Activated T-helper 1 cell treated with Interleukin-2 at 50 U/mL for 16 hours (primary cell): ENCODE data around the gene HSD11B1L.

Experiments
- DNase-seq: peaks from one replicate; pipeline ENCODE4 v3.0.0-alpha.2; 2020; ENCODE audit warnings: low read depth

Gene HSD11B1L

DNA sequence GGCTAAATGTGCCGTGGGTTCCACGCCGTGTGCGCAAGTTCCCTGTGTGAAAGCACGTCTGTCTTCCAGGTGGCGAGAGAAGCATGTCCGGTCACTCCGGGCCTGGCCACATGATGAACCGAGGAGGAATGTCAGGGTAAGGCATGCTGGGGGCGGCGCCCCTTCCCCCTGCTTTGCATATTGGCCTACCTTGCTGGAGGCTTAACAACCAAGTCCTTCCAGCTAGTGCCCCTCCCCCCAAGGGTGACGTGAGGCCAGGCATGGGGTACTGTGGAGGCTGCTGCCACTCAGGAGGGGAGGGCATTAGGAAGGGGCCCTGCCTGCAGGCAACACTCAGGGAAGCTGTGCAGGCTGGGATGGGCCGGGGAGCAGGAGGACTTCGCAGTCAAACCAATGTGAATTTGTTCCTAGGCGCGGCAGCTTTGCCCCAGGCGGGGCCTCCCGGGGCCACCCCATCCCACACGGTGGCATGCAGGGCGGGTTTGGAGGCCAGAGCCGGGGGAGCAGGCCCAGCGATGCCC lies 13.0 kb upstream of the HSD11B1L start:
- DNase-seq, result no peak

DNA sequence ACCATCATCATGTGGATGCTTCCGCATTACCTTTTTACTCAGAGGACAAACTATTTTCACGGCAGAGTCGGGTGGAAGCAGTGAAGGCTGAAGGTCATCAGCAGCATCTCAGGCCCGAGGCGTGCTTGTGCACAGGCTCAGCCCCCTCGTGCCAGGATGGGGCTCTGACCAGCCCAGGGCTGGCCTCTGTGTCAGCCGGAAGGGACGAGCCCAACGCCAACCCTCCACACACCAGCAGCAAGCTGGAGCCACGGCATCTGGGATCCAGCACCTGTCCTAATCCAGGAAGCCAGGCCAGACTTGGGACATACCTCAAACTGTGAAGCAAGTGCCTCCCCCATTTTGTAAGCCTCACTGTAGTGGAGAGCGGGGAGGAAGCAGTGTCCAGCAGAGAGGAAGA lies 11.6 kb upstream of the HSD11B1L start:
- no peak for DNase-seq

DNA sequence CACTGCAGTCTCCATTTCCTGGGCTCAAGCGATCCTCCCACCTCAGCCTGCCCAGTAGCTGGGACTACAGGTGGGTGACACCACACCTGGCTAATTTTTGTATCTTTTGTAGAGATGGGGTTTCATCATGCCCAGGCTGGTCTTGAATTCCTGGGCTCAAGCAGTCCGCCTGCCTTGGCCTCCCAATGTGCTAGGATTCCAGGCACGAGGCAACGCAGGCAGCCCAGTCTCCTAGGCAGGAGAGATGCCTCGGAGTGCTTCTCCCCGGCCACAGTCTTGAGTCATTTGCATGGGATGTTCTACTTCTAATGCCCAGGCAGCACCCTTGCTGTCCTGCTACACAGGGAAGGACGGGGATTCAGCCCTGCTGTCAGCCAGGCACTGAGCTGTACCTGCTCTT lies 9.2 kb upstream of the HSD11B1L start:
- DNase-seq, result no peak

DNA sequence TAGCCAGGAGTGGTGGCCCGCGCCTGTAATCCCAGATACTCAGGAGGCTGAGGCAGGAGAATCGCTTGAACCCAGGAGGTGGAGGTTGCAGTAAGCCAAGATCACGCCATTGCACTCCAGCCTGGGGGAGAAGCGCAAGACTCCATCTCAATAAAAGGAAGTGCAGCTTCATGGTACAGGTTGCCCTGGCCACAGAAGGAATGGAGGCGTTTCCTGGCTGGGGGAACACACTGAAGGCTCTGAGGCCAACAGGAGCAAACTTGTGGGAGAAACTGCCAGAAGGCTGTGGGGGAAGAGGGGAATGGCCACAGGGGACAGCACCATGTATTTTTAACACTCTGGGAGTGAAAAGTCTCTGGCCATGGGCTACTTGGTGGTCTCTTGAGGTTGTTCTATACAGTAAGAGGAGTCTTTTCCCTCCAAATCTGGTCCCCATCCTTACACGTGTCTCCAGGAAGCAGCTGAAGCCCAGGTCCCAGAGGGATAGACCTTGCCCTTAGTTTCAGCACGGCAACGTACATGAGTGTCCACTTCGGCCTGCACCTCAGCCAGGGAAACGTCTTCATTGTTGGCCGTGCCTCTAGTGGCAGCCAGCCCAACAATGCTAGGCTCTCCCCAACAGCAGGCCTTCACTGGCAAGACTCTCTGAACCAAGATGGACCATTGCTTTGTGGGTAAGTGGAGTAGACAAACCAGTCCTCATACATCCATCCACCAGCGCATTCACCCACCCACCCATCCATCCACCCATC lies 7.9 kb upstream of the HSD11B1L start:
- DNase-seq, result no peak

DNA sequence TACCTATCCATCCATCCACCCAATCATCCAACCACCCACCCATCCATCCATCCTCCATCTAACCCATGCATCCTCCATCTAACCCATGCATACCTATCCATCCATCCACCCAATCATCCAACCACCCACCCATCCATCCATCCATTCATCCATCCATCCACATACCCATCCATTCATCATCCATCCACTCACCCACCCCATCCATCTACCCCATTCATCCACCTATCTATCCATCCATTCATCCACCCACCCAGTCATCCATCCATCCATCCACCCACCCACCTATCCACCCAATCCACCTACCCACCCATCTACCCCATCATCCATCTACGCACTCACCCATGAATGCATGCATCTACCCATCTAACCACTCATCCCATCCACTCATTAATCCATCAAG lies 7.1 kb upstream of the HSD11B1L start:
- DNase-seq, result no peak

DNA sequence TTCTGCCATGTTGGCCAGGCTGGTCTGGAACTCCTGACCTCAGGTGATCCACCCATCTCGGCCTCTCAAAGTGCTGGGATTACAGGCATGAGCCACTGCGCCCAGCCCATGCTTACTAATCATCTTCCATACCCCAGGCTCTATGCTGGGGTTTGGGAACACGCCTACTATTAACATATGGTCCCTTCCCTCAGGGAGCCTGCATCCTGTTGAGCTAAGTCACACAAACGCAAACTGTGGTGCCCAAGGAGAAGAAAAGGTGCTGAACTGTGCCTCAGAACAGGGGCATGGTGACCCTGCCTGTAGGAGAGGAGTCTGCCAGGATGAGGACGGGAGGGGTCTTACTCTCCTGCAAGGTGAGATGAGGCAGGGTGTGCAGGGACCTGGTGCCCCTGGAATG lies 6.1 kb upstream of the HSD11B1L start:
- DNase-seq, result no peak

DNA sequence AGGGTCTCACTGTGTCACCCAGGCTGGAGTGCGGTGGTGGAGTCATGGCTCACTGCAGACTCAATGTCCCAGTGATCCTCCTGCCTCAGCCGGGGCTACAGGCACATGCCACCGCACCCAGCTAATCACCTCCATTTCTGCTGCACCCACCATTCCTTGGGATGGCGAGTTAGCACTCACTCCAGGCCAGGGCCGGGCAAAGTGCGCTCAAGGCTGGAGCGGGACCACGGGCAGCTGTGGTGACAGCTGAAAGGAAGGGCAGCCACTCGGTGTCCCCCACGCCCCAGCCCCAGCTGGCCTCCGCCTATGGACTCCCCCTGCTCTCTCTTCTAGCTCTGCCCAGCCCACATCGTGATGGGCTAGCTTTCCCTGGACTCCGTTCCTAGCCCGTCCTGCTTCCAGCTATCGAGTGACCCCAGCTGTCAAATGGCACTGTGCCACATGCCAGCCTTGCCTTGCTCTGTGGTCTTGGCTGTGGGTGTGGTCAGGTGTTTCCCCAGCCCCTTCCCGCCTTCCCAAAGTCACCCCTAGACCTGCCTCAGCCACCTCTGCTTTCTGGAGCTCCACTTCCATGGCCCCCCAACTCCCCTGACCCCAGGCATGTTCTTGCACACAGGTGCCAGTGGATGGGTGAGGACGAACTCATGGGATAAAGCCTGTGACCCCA lies 4.6 kb upstream of the HSD11B1L start:
- DNase-seq, result no peak

DNA sequence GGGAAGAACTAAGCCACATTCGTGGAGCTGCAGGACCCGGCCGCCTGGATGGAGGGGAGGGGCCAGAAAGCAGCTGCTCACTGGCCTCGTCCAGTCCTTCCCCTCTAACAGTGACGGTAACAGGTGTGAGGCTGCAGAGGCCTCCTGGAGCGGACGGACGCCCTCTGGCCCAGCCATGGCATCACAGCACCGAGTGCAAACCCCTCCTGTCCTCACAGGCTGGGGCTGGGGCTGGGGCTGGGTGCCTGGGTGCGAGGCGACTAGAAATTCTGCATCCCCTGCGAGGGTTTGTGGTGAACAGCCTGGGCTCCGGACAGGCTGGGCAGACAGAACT lies 4.1 kb upstream of the HSD11B1L start:
- DNase-seq, result no peak

DNA sequence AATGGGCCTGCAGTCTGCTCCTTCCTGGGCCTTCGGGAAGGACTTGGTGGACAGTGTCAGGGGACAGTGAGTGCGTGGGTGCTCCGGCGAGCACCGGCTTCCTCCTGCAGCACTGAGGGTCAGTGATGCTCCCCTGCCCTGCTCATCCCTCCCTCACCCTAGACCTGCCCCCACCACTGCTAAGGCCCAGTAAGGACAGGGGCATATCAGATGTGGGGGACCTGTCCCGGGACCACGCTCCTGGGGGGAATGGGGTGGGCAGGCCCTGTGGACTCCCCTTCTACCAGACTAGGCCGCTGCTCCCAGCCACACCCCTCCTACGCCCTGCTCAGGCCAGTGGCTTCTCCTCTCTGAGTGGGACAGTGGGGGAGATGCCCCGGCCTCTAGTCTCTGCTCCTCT lies 3.7 kb upstream of the HSD11B1L start:
- no peak for DNase-seq

DNA sequence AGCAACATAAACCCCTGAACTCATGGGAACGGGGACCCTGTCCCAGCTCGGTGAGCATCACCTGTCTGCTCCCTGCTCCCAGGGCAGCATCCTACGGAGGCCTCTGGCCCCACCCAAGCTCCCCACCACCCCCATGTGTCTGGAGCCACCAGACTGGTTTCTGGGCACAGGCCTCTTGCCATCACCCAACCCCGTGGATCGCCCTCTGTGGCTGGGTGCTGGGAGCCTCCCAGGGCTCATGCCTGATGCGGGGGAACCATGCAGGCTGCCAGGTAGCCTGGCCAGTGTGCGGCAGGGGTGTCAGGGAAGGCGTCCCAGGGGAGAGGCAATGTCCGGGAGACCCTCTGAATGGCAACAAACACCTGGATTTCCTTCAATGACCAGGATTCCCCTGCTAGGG lies 3.2 kb upstream of the HSD11B1L start:
- DNase-seq, result no peak

DNA sequence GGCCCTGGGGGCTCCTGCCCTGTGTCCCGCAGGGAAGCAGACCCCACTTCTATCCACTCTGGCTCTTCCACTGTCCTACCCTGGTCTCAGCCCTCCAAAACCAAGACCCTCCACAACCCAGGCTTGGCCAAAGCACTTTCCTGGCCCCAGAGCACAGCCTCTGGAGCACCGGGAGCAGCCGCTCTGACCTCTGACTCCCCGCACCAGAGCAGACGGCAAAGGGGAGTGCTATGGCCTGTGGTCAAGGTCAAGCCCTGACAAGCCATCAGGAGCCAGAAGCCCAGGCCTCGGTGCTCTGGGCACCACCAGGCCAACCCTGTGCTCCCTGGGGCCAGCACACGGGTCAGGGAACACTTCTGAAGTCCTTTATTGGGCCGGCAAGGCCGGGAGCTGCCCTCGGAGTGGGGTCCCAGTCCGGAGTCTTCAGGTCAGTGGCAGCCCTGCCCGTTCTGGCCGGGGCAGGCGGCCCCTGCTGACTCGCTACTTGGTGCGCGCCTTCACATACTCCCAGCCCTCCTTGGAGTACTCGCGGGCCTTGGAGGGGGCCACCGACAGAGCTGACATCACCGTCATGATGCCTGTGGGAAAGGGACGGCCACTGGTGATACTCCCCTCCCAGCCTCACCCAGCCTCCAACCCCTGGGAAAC lies 2.6 kb upstream of the HSD11B1L start:
- DNase-seq, result no peak

DNA sequence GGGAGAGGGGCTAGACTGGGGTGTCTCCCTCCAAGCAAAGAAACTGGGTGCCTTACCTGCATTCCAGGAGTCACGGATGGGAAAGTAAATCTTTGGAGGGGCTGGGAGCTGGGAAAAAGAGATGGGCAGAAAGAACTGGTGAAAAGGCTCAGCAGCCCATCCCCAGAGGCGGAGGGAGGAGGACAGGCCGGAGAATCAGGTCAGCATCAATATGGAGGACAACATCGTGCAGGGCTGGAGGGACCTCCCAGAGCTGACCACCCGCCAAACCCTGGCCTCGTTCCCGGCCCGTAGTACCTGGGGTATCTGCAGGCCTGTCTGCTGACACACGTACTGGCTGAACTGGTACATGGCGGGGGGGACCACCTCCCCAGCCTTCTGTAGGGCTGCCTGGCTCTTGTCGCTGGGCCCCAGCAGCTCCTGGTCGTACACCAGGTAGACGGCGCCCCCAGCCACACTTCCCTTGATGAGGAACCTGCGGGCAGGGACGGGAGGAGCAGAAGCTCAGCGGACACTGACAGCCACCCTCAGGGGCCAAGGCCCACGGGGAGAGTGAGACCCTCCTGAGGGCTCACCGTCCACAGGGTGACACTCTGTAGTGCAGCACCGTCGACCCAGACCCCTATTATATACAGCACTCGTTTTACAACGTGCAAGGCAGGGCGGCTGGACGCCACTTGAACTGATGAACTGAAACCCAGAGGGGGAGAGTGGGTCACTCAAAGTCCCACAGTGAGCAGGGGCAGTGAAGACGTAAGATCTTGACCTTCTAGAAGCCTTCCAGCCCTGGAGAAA lies 1.3 kb upstream of the HSD11B1L start:
- no peak for DNase-seq

DNA sequence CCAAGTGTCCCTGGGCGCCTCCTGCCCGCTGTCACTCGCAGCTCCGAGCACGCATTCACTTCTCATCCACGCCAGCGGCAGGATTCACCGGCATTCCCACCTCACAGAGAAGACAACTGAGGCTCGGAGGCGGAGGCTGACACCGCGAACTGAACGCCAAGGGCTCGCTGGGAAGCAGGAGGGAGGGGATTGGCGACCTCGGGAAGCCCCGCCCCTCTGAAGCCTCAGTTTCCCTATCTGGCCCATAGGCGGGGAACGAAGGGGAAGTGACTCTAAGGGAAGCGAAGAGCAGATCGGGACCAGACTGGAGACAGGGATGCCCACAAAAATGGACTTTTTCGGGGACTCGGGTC lies 767 bp upstream of the HSD11B1L start:
- no peak for DNase-seq

DNA sequence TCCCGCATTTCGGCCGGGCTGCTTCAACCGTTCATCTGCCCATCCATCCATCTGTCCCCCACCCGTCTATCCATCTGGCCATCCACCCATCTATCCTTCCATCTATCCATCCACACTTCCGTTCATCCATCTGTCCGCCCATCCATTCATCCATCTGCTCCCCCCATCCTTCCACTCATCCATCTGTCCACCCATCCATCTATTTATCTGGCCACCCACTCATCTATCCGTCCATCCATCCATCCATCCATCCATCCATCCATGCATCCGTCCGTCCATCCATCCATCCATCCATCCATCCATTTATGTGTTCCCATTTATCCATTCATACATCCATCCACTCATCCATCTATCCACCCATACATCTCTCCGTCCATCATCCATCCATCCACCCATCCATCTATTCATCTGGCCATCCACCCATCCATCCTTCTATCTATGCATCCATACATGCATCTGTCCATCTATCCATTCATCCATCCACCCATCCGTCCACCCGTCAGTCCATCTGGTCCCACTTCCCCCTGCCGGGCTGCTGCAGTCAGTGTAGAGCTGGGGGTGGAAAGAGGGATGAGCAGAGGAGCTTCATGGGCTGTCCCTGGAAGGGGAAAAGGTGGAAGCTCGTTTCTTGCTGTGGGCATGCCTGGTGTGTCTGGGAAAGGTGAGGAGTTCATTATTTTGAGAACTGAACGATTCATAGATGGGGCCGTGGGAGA lies 722 bp downstream of the HSD11B1L start:
- no peak for DNase-seq

DNA sequence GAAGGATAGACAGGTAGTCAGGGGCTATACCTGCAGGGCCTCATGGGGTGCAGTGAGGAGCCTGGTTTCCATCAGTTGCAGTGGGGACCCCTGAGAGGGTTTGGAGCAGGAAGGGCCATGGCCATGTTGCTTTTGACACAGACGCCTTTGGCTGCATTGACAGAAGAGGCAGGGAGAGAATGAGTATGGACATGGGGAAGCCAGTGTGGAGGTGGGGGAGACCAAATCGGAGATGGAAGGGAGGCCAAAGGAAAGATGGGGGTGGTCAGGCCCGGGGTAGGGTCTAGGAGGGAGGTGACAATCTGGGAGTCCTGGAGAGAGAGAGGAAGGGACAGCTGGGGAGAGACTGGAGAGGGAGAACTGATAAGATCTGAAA lies 1.3 kb downstream of the HSD11B1L start:
- DNase-seq, result no peak

DNA sequence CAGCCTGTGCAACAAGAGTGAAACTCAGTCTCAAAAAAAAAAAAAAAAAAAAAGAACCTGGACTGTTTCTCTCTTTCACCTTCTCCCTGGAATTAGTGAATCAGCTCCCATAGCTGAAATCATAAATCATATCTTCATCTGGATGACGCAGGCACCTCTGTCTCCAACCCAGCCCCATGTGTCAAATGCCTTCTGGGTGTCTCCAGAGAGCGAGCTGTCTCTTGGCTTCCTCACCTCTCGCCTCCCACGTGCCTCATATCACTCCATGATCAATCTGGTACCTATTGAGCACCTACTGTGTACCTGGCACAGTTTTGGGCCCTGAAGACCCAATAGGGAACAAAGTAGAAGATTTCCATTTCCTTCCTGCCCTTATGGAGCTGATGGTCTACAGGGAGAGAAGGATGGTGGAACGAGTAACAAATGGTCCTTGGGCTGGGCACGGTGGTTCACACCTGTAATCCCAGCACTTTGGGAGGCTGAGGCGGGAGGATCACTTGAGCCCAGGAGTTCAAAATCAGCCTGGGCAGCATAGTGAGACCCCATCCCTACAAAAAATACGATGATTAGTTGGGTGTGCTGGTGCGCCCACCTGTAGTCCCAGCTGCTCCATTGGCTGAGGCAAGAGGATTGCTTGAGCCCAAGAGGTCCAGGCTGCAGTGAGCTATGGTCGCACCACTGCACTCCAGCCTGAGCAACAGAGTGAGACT lies 2.5 kb downstream of the HSD11B1L start:
- DNase-seq, result no peak

DNA sequence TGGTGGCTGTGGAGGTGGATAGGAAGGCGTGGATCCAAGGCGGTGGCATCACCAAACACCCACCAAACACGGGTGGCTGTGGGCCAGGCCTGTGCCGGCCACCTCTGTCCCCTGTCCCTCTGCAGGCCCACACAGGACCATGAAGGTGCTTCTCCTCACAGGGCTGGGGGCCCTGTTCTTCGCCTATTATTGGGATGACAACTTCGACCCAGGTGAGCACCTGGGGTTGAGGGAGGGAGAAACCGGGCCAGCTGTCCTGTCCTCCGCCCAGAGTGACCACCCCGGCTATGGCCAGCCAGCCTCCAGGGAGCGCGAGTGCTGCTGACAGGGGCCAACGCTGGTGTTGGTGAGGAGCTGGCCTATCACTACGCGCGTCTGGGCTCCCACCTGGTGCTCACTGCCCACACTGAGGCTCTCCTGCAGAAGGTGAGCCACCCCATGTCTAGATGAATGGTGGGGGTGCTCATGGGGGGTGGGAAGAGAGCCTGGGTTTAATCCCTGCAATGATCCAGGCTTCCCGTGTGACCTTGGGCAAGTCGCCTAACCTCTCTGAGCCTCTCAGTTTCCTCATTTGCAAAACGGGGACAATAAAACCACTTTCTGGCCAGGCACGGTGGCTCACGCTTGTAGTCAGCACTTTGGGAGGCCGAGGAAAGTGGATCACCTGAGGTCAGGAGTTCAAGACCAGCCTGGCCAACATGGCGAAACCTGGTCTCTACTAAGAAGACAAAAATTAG lies 4.0 kb downstream of the HSD11B1L start:
- DNase-seq, result no peak

DNA sequence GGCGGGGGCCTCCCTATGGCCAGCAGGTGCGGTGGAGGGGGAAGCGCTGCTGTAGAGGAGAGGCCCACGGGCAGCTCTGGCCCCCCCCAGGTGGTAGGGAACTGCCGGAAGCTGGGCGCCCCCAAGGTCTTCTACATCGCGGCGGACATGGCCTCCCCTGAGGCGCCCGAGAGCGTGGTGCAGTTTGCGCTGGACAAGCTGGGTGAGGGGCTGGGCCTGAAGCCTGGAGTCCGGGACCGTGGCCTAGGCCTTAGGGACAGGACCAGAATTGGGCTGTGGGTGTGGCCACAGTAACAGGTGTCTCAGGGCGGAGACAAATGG lies 5.5 kb downstream of the HSD11B1L start:
- DNase-seq, result no peak

DNA sequence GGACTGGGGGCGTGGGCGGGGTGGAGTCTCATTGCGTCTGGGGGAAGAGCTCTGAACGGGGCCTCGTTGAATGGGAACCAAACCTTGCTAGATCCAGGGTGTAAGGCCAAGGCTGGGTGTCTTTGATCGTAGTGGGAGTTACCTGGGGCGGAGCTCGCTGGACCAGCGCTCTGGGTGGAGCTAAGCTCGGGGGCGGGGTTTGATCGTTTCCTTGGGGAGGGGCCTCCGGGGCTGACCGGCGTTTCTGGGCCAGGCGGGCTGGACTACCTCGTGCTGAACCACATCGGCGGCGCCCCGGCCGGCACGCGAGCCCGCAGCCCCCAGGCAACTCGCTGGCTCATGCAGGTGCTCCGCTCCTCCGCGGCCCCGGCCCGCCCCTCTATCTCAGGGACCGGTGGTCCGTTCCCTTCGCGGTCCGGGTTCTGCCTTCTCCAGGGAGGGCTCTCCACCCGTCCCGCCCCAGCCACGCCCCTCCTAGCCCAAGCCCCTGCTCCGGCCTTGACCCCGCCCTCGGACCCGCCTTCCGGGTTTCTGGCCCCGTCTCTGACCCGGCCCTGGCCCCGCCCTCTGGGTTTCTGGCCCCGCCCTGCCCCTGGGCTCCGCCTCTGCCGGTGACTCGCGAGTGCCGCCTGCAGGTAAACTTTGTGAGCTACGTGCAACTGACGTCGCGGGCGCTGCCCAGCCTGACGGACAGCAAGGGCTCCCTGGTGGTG lies 6.0 kb downstream of the HSD11B1L start:
- DNase-seq, result peak; percentile 88
